ENCODE data around the gene GNAT1.

- TF ChIP-seq CTCF (IDR thresholded peaks at IDR 0.05) = no peak
- no peak for TF ChIP-seq POLR2A (IDR thresholded peaks at IDR 0.05)
Measured at GRCh38 chr3:50174947-50175524, 16.4 kb upstream of the GNAT1 start.
